ENCODE measurements around the gene RYR1.

DNA sequence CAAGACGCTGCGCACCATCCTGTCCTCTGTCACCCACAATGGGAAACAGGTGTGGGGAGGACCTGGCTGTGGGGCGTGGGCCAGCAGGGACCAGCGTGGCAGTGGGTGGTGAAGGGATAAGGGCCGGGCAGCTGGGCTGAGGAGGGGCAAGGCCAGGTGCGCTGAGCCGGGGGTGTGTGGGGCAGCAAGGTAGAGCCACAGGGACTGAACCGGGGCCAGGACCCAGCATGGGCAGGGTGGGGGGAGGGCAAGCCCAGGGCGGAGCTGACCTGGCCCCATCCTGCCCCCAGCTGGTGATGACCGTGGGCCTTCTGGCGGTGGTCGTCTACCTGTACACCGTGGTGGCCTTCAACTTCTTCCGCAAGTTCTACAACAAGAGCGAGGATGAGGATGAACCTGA lies 146.6 kb downstream of the RYR1 start:
- TF ChIP-seq, protein P1, sequence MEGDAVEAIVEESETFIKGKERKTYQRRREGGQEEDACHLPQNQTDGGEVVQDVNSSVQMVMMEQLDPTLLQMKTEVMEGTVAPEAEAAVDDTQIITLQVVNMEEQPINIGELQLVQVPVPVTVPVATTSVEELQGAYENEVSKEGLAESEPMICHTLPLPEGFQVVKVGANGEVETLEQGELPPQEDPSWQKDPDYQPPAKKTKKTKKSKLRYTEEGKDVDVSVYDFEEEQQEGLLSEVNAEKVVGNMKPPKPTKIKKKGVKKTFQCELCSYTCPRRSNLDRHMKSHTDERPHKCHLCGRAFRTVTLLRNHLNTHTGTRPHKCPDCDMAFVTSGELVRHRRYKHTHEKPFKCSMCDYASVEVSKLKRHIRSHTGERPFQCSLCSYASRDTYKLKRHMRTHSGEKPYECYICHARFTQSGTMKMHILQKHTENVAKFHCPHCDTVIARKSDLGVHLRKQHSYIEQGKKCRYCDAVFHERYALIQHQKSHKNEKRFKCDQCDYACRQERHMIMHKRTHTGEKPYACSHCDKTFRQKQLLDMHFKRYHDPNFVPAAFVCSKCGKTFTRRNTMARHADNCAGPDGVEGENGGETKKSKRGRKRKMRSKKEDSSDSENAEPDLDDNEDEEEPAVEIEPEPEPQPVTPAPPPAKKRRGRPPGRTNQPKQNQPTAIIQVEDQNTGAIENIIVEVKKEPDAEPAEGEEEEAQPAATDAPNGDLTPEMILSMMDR (tag by site-specific recombination; IDR thresholded peaks at IDR 0.05): no peak
- no peak for TF ChIP-seq REPIN1 (tag by site-specific recombination; IDR thresholded peaks at IDR 0.05; ENCODE audit: low read depth)
- TF ChIP-seq, protein P2, sequence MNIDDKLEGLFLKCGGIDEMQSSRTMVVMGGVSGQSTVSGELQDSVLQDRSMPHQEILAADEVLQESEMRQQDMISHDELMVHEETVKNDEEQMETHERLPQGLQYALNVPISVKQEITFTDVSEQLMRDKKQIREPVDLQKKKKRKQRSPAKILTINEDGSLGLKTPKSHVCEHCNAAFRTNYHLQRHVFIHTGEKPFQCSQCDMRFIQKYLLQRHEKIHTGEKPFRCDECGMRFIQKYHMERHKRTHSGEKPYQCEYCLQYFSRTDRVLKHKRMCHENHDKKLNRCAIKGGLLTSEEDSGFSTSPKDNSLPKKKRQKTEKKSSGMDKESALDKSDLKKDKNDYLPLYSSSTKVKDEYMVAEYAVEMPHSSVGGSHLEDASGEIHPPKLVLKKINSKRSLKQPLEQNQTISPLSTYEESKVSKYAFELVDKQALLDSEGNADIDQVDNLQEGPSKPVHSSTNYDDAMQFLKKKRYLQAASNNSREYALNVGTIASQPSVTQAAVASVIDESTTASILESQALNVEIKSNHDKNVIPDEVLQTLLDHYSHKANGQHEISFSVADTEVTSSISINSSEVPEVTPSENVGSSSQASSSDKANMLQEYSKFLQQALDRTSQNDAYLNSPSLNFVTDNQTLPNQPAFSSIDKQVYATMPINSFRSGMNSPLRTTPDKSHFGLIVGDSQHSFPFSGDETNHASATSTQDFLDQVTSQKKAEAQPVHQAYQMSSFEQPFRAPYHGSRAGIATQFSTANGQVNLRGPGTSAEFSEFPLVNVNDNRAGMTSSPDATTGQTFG (tag by site-specific recombination; IDR thresholded peaks at IDR 0.05; ENCODE audit: borderline replicate concordance): no peak
- TF ChIP-seq, protein P3, sequence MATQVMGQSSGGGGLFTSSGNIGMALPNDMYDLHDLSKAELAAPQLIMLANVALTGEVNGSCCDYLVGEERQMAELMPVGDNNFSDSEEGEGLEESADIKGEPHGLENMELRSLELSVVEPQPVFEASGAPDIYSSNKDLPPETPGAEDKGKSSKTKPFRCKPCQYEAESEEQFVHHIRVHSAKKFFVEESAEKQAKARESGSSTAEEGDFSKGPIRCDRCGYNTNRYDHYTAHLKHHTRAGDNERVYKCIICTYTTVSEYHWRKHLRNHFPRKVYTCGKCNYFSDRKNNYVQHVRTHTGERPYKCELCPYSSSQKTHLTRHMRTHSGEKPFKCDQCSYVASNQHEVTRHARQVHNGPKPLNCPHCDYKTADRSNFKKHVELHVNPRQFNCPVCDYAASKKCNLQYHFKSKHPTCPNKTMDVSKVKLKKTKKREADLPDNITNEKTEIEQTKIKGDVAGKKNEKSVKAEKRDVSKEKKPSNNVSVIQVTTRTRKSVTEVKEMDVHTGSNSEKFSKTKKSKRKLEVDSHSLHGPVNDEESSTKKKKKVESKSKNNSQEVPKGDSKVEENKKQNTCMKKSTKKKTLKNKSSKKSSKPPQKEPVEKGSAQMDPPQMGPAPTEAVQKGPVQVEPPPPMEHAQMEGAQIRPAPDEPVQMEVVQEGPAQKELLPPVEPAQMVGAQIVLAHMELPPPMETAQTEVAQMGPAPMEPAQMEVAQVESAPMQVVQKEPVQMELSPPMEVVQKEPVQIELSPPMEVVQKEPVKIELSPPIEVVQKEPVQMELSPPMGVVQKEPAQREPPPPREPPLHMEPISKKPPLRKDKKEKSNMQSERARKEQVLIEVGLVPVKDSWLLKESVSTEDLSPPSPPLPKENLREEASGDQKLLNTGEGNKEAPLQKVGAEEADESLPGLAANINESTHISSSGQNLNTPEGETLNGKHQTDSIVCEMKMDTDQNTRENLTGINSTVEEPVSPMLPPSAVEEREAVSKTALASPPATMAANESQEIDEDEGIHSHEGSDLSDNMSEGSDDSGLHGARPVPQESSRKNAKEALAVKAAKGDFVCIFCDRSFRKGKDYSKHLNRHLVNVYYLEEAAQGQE (tag by site-specific recombination; IDR thresholded peaks at IDR 0.05): no peak

Data from HEK293 (cell line).